NCI-H748 (cell line): Measurements from ENCODE around the gene MEG3.
"Not testable (repeated sequence)": the region's sequence is repeated elsewhere in the genome, so short reads cannot be mapped to it uniquely, and the experiment has no call there.

Experiments
- DNase-seq: peaks from one replicate; lab custom pipeline; 2025; ENCODE audit not compliant: unreplicated experiment; lab: John Stamatoyannopoulos, UW

The MEG3 gene

DNA sequence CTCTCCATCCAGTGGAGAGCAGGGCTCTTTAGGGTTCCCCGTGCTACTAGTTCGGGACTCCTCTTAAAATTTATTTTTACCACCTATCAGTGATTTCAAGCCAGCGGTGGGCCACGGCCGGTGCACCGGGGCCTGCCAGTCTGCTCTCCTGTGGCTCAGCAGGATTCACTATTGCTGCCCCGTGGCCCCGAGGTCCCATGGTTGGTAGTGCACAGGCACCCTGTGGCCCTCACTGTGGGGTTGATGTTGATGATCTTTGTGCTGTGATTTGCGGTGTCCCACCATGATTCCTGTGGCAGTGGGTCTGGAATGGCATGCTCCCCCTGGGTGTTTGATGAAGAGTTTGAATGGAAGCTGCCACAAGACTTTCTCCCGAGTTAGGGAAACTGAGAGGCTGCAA is 12.6 kb upstream of the MEG3 start:
- DNase-seq: no peak

- DNase-seq: no peak
Observed at GRCh38 chr14:100815478-100816285, 10.2 kb upstream of the MEG3 start.

DNA sequence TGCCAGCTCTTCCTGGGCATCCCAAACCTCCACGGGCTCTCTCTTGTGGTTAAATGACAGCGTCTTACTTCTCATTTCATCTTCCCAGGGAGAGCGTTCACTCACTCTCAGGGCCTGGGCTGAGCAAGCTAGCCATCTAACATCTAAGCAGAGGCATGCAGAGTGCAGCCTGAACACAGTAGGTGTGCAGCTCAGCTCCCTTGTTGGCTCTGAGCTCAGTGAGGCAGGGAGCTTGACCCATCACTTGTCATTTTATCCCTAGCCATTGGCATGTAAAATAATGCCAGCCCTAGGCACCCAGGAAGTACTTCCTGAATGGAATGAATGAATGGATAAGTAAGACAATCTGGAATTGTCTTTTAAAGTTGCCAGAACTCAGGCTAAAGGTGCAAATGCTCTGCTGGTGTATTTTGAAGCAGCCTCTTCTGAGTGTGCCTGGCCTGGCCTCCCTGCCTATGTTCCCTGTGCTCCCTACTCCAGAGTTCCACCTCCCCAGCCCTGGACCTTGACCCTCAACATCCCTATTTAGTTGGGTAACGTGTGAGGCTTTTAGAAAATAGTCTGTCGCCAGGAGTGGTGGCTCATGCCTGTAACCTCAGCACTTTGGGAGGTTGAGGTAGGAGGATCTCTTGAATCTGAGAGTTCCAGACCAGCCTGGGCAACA is 9.5 kb upstream of the MEG3 start:
- no peak for DNase-seq

GRCh38 chr14:100816950-100817901 is 8.7 kb upstream of the MEG3 start:
- no peak for DNase-seq

DNA sequence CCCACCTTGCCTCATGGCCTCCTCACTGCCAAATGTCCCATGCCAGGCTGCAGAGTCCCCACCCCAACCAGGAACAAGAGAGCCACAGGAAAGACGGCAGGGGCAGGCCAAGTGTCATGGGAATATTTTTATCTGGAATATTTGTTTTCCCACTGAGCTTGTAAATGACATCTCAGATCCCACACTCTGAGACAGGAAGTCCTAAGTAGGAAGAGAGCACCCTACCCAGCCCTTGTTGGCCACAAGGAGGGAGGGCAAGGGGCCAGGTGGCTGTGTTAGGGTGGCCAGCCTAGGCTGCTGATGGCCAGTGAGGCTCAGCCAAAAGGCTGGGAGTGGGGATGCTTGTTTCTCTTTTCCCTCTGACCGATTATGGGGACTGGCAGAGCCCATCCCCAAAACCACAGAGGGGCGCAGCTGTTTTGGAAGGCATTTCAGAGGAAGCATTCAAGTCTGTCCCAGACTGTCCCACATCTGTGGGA is 7.7 kb upstream of the MEG3 start:
- DNase-seq: no peak

DNA sequence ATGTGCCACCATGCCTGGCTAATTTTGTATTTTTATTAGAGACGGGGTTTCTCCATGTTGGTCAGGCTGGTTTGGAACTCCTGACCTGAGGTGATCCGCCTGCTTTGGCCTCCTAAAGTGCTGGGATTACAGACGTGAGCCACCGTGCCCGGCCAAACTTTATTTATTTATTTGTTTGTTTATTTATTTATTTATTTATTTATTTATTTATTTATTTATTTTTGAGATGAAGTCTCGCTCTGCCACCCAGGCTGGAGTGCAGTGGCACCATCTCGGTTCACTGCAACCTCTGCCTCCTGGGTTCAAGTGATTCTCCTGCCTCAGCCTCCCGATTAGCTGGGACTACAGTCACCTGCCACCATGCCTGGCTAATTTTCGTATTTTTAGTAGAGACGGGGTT is 7.0 kb upstream of the MEG3 start:
- not testable (repeated sequence) for DNase-seq

GRCh38 chr14:100819453-100819828 is 6.5 kb upstream of the MEG3 start:
- no peak for DNase-seq

DNA sequence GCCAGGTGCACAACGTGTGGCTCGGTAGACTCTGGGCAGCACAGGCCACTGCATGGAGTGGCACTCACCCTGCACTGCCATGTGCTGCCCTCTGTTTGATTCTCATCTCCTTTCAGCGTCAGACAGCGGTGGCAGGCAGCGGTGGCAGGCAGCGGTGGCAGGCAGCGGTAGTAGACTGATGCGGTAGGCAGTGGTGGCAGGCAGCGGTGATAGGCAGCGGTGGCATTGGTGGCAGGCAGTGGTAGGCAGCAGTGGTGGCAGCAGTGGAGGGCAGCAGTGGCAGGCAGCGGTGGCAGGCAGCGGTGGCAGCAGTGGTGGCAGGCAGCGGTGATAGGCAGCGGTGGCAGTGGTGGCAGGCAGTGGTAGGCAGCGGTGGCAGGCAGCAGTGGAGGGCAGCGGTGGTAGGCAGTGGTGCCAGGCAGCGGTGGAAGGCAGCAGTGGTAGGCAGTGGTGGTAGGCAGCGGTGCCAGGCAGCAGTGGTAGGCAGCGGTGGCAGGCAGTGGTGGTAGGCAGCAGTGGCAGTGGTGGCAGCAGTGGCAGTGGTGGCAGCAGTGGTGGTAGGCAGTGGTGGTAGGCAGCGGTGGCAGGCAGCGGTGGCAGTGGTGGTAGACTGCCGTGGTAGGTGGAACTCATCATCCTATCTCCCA is 6.0 kb upstream of the MEG3 start:
- DNase-seq: no peak

DNA sequence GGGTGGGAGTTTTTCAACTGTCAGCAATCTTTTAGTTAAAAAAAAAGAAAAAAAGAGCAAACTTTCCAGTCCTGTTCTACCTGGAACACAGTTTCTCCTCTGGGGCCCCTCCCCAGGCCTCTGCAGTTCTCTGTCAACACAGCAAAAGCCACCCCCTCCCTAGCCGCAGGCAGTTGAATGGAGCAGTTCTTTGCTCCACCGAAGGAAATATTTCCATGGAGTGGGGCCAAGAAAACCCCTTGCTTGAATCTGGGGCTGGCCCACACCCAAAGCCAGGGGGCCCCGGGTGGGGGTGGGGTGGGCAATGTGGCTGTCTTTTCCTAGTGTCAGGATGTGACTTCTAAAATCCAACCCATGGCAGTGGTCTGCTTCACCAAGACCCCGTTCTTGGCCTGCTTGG is 5.0 kb upstream of the MEG3 start:
- no peak for DNase-seq

- DNase-seq: no peak
Observed at GRCh38 chr14:100822013-100822412, 3.9 kb upstream of the MEG3 start.

DNA sequence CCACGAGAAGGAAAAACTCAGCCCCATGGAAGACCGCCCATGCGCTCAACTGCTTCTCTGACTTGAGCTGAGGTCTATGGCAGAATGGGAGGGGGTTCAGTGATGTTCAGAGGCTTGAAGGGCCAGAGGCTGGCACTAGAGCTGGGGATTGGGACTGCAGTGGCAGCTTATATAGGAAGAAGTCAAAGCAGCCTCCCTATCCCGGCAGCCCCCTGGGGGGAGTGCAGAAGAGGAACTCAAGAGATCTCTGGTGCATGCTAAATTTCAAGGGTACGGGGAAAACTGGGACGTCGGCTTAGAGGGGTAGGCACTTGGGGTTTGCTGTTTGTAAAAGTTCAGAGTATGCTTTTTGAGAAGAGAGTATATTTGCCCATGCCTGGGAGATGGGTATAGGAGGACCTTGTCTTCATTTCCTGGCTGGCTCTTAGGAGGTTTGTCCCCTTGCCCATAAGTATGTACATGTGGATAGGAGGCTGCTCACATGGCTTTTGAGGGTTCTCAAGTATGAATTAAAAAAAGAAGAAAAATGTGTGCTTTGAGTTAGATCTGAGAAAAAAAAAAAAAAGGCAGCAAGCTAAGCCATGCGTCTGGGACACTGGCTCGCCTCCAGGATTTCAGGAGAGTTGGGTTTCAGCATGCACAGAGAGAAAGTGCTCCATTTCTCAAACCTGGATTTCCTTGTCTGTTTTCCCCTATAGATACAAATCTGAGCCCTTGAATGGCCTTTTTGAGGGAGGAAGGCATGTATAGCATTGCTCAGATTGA is 3.2 kb upstream of the MEG3 start:
- no peak for DNase-seq

- DNase-seq: no peak
Observed at GRCh38 chr14:100823413-100824080, 2.4 kb upstream of the MEG3 start.

- no peak for DNase-seq
Observed at GRCh38 chr14:100824091-100824551, 1.8 kb upstream of the MEG3 start.

DNA sequence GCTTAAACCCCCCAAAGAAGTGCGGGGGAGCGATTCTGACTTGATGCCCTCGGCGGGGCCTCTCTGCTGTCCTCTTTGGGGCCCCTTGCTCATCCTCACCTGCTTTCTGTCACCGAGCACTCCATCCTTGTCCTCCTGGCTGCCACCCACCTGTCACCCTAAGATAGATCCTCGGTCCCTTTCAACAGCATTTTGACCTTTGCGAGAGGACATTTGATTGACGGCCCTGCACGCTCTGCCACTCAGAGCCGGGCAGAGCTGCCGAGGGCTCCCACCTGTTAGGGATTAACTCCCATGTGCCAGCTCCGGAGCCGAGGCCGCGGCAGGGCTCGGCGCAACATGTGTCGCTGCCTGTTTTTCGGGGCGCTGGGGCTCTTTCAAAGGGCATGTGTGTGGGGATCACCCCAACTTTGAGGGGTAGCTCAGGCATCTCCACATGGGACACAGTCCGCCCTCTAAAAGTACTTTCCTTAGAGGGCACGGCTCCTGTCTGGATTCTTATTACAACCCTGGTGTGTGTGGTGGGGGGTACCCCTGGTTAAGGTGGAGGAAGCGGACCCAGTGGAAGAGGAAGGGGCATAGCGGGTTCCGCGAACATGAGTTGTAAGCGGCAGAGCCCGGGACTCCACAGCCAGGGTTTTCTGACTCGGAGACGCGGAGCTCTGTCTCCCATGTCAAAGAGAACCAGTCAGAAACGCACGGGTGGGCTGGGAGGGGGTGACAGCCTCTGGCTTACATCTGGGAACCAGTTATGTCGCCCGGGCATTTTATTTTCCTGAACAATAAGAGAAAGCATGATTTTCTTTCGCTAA is 811 bp upstream of the MEG3 start:
- no peak for DNase-seq

DNA sequence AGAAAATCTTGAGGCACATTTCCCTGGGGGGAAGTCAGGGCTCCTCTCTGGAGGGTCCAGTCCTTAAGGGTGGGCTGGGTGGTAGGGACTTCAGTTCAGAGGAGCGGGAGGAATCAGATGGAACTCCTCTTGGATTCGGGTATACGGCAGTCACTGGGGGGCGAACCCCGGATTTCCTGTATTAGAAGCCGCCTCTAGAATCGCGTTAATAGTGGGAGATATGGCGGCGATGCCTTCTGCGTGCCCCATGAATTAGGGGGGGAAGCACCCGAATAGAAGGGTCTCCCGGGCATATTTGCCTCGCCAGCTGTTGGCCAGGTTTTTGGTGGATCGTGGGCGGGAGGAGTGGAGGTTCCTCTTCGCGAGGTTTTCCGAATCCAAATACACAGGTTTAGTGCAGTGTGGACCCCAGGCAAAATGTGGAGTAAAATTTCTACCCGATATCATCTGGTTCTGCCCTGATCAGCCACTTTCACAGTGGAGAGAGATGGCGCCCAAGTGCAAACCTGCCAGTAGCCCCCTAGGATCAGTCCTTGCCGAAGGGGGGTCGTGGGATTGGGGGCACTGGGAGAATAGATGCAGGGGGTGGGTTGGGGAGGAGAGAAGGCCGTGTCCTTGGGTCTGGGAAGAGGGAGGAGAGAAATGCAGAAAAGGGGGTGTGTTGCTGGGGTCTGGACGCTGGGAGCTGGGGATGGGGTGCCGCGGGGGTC is 628 bp downstream of the MEG3 start:
- DNase-seq: no peak

DNA sequence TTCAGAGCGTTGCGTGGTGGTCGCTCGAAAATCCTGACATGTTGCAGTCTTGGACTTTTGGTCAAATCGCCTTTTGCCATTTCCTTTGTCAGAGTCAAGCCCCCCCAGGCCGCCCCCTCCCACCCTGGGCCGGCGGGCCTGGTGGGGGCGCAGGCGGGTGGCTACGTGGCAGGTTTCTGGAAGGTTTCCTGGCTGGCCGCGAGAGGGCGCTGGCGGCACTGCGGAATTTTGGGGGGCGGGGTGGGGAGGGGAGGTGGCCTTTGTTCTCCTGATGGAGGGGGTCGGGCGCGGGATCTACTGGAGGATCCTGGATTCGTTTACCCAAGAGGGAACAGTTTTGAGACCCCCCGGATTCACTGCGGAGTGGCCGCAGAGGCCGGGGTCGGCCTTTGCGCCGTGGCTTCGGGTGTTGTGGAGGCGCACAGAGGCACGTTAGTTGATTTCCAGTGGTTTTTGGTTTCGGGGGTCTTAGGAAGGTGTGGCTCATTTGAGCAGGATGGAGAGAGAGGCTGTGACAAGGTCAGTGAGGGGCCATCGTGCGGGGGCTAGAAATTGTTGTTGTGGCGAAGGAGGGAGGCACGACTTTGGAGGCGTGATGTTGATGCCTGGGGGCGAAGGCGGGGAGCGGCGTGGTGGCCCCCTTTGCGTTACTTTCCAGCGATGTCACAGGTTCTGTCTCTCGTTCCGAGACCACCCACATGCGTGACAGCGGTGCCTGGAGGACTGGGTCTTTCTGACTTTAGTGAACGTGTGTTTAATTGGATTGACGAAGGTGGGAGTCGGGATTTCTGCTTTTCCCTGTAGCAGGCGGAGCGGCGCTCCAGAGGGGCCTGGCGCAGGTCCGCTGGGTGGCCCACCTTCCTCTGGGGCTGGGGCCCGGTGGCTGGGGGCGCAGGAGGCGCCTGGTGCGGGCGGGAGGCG is 1.4 kb downstream of the MEG3 start:
- DNase-seq: no peak
